Activated naive CD8-positive, alpha-beta T cell treated with anti-CD3 and anti-CD28 coated beads, Interleukin-2, amount 10 ng/mL, durations not matched to agents 7 days and 5 days (primary cell): Measurements from ENCODE around the gene N4BP2L2. TPM values are rescaled to one million over a fixed set of nuclear protein-coding genes. Genes with fewer than 3 reads are reported as not detected.

Experiments used
- ATAC-seq: fragments of 150-1000 bp; cut with Tn5 transposase; one replicate; pipeline ENCODE4 v1.10.0; 2021; ENCODE audit warnings: low read depth, moderate library complexity
- POLR2A ChIA-PET: fragments of 350-600 bp; sonication (Branson Sonifier 250); formaldehyde crosslinking; loops from one replicate; lab custom pipeline; 2021; ENCODE audit warnings: antibody characterized with exemption; lab: Charles Lee
- DNase-seq: peaks from one replicate; pipeline ENCODE4 v3.0.0; 2021
- H3K27ac Mint-ChIP-seq: one replicate; pipeline ENCODE4 v1.8.0; 2022; ENCODE audit warnings: mild to moderate bottlenecking, mixed read lengths
- H3K27me3 Mint-ChIP-seq: one replicate; pipeline ENCODE4 v1.8.0; 2022; ENCODE audit warnings: mild to moderate bottlenecking, moderate library complexity, mixed read lengths
- H3K36me3 Mint-ChIP-seq: one replicate; pipeline ENCODE4 v1.8.0; 2021; ENCODE audit warnings: mild to moderate bottlenecking, mixed read lengths
- H3K4me1 Mint-ChIP-seq: one replicate; pipeline ENCODE4 v1.8.0; 2021; ENCODE audit warnings: mixed read lengths
- H3K4me3 Mint-ChIP-seq: one replicate; pipeline ENCODE4 v1.8.0; 2022; ENCODE audit warnings: mild to moderate bottlenecking, moderate library complexity, mixed read lengths
- H3K9me3 Mint-ChIP-seq: one replicate; pipeline ENCODE4 v1.8.0; 2021; ENCODE audit warnings: mixed read lengths
- total RNA-seq, 2 experiments: library from RNA; stranded (reverse); gene quantifications; one replicate each; pipeline ENCODE4 v1.2.3, GENCODE V29; 2021

Gene N4BP2L2
- total RNA-seq, 2 experiments from 2014 or later, result 160 to 180 TPM

DNA sequence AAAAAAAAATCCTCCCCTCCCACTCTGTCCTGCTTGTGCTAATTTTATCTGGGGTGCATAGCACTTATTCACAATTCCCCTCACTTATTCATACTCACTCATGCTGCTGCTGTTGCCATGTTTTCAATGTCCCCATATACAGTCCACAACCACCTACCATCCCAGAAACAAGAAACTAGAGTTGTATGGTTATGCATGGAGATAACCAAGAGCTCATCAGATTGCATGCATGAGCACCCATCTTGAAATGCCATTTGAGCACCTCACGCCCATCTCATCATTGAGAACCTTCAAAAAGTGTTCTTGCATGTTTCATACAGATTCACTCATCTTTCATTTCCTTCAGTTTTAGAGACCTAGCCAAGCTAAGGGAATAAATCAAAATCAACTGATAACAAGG, 15.1 kb upstream of the N4BP2L2 start:
- peaks cover 2% of the 10 kb centered on the region for H3K36me3 Mint-ChIP-seq
- DNase-seq (no peak), ATAC-seq (no peak)
- POLR2A ChIA-PET, result no interaction called here
- H3K9me3 Mint-ChIP-seq, result peaks cover 4% of the 10 kb centered on the region
- peaks cover 2% of the 10 kb centered on the region for H3K4me1 Mint-ChIP-seq
- no peak overlapping the region for H3K4me3 Mint-ChIP-seq
- no peaks in the 10 kb centered on the region for H3K27me3 Mint-ChIP-seq
- no peak overlapping the region for H3K27ac Mint-ChIP-seq

DNA sequence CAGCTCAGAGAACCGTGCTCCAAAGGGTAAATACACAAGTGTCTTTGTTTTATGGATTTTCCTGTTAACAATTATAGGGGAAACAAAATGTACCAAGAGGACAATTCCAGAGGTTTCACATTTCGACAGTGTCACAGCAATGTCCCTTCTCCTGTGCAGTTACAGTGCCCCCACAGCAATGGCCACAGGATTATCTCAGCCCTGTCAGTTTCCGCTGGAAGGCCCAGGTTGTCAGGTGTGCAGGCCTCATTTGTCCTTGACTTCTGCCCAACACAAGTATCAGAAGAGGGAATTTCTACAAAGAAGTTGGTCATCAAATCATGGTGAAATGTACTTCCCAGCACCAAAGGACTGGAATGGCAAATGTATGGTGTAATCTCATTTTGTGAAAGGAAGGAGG, 11.2 kb upstream of the N4BP2L2 start:
- Mint-ChIP-seq H3K27me3 (peaks cover 2% of the 10 kb centered on the region), H3K4me1 (peaks cover 4% of the 10 kb centered on the region), H3K27ac (no peak overlapping the region), H3K9me3 (peaks cover 2% of the 10 kb centered on the region), H3K36me3 (peaks cover 2% of the 10 kb centered on the region), H3K4me3 (no peak overlapping the region)
- ATAC-seq (no peak), DNase-seq (no peak)
- POLR2A ChIA-PET, result no interaction called here

- no peak for DNase-seq
- POLR2A ChIA-PET, result no interaction called here
- Mint-ChIP-seq H3K36me3 (peaks cover 2% of the 10 kb centered on the region), H3K4me1 (peaks cover 4% of the 10 kb centered on the region), H3K27me3 (peaks cover 2% of the 10 kb centered on the region), H3K4me3 (no peak overlapping the region), H3K27ac (no peak overlapping the region), H3K9me3 (peaks cover 2% of the 10 kb centered on the region)
- ATAC-seq, result no peak
Measured at GRCh38 chr13:32548837-32549236, 10.2 kb upstream of the N4BP2L2 start.

- H3K4me1 Mint-ChIP-seq, result peaks cover 4% of the 10 kb centered on the region
- ATAC-seq, result no peak
- H3K36me3 Mint-ChIP-seq, result no peaks in the 10 kb centered on the region
- no peak overlapping the region for H3K27ac Mint-ChIP-seq
- H3K4me3 Mint-ChIP-seq, result no peak overlapping the region
- H3K9me3 Mint-ChIP-seq, result no peaks in the 10 kb centered on the region
- POLR2A ChIA-PET, result no interaction called here
- no peak for DNase-seq
- H3K27me3 Mint-ChIP-seq, result peaks cover 2% of the 10 kb centered on the region
Measured at GRCh38 chr13:32545083-32545482, 6.5 kb upstream of the N4BP2L2 start.

GRCh38 chr13:32542221-32542620, 3.6 kb upstream of the N4BP2L2 start:
- Mint-ChIP-seq H3K27ac (no peak overlapping the region), H3K9me3 (no peaks in the 10 kb centered on the region), H3K4me3 (no peak overlapping the region), H3K27me3 (peaks cover 2% of the 10 kb centered on the region), H3K36me3 (peaks cover 2% of the 10 kb centered on the region), H3K4me1 (peaks cover 10% of the 10 kb centered on the region)
- no peak for DNase-seq
- no peak for ATAC-seq
- POLR2A ChIA-PET, result no interaction called here

- POLR2A ChIA-PET, result interaction anchor here (0.6 to 3.4 kb wide), 11 partner anchors 8 to 1337 kb away, joined by 3 to 29 read pairs (median 4); partner anchors contain the start of genes BRCA2, N4BP2L1 and ZAR1L
- DNase-seq, result peak; percentile 66
- peak overlapping the region; percentile 91 for H3K4me3 Mint-ChIP-seq
- H3K9me3 Mint-ChIP-seq, result peaks cover 1% of the 10 kb centered on the region
- peaks cover 39% of the 10 kb centered on the region for H3K4me1 Mint-ChIP-seq
- H3K27me3 Mint-ChIP-seq, result no peaks in the 10 kb centered on the region
- peaks cover 32% of the 10 kb centered on the region for H3K36me3 Mint-ChIP-seq
- peak; percentile 88 for ATAC-seq
- peak overlapping the region; percentile 97 for H3K27ac Mint-ChIP-seq
Measured at GRCh38 chr13:32538143-32538620, 413 bp downstream of the N4BP2L2 start.

DNA sequence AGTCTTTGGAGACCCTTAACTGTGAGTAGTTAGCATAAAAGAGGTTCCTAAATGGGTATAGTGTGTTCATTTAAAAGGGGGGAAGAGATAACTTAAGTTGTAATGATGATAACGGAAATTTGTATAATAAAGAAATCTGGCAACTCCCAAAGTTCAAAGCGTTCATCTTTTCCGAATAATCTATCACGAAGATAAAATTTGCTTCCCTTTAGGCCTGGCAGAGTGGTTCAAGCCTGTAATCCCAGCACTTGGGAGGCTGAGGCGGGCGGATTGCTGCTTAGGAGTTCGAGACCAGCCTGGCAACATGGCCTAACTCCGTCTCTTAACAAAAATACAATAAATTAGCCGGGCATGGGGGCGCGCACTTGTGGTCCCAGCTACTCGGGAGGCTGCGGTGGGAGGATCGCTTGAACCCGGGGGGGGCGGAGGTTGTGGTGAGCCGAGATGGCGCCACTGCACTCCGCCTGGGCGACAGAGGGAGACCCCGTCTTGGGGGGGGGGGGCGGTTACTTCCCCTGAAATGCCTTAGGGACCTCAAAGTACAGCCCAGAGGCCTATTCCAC, 934 bp downstream of the N4BP2L2 start:
- Mint-ChIP-seq H3K4me3 (peak overlapping the region; percentile 91), H3K4me1 (peaks cover 39% of the 10 kb centered on the region), H3K27me3 (no peaks in the 10 kb centered on the region), H3K9me3 (peaks cover 1% of the 10 kb centered on the region), H3K36me3 (peaks cover 37% of the 10 kb centered on the region), H3K27ac (peak overlapping the region; percentile 97)
- DNase-seq (peak; percentile 64), ATAC-seq (peak; percentile 2)
- POLR2A ChIA-PET, result interaction anchor here (0.6 to 3.4 kb wide), 9 partner anchors 9 to 383 kb away, joined by 3 to 29 read pairs (median 3); partner anchors contain the start of genes BRCA2, N4BP2L1 and ZAR1L

DNA sequence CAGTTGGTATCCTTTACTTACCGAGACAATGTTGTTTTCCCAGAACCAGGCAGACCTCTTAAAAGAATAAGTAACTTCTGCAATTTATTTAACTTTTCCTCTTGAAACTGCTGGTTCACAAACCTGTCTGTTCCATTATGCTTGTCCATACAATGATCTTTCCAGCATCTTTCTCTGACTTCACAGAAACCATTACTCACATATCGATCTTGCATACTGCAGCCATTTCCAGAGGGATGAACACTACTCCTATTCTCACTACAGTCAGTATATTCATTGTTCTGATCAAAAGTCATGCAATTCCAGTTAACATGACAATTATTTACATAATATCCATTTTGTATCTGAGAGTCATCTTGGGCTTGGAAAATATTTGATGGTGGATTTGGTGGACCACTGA, 2.8 kb downstream of the N4BP2L2 start:
- no peak for ATAC-seq

DNA sequence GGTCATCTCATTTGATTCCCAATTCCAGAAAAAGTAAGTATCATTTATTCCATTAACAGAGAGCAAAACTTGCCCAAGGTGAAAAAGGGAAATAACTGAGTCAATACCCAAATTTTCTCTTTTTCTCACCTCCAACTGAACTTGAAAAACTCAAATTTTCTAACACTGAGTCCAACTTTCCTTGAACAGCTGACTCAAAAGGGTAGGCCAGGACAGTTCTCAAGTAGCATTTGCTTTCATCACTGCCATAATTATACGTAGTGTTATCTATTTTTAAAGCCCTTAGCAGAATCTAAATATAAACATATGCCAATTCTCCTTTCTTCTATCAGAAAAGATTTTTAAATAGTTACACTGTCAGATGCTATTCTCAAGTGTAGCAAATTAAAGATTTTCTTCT, 3.5 kb downstream of the N4BP2L2 start:
- Mint-ChIP-seq H3K4me1 (peaks cover 54% of the 10 kb centered on the region), H3K4me3 (peak overlapping the region; percentile 50), H3K27ac (no peak overlapping the region), H3K9me3 (peaks cover 1% of the 10 kb centered on the region), H3K36me3 (peaks cover 37% of the 10 kb centered on the region), H3K27me3 (no peaks in the 10 kb centered on the region)
- DNase-seq (no peak), ATAC-seq (no peak)
- POLR2A ChIA-PET, result no interaction called here

More for the DNA sequence above, 2.8 kb downstream of the N4BP2L2 start:
- POLR2A ChIA-PET, result no interaction called here
- no peak for DNase-seq
- Mint-ChIP-seq H3K27ac (no peak overlapping the region), H3K4me3 (peak overlapping the region; percentile 15), H3K9me3 (peaks cover 1% of the 10 kb centered on the region), H3K27me3 (no peaks in the 10 kb centered on the region), H3K4me1 (peaks cover 54% of the 10 kb centered on the region), H3K36me3 (peaks cover 37% of the 10 kb centered on the region)

GRCh38 chr13:32530841-32531253, 7.7 kb downstream of the N4BP2L2 start:
- Mint-ChIP-seq H3K4me1 (peaks cover 45% of the 10 kb centered on the region), H3K9me3 (peaks cover 1% of the 10 kb centered on the region), H3K27ac (peak overlapping the region; percentile 93), H3K27me3 (no peaks in the 10 kb centered on the region), H3K36me3 (peaks cover 46% of the 10 kb centered on the region), H3K4me3 (peak overlapping the region; percentile 85)
- ATAC-seq, result peak; percentile 78
- POLR2A ChIA-PET, result interaction anchor here (0.6 to 1.7 kb wide), 3 partner anchors 8 to 216 kb away, joined by 4 to 7 read pairs (median 6); partner anchors contain the start of genes BRCA2, N4BP2L1, N4BP2L2 and ZAR1L
- DNase-seq, result no peak

DNA sequence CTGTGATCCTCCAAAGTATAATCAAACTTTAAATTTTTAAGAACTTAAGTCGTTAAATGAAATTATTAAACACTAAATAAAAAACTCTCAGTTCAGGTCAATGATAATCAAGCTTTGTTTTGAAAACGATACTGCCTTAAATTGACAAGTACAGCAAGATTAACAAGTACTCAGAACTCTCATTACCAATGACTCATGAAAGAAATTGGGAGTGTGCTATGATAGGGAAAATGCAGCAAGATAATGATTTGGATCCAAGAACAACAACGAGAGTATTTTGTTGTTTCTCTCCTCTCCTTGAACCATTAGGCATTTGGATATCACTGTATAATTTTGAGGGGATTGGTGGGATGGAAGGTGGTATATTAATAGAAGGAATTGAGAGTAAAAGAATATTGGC, 10.2 kb downstream of the N4BP2L2 start:
- peaks cover 41% of the 10 kb centered on the region for H3K36me3 Mint-ChIP-seq

DNA sequence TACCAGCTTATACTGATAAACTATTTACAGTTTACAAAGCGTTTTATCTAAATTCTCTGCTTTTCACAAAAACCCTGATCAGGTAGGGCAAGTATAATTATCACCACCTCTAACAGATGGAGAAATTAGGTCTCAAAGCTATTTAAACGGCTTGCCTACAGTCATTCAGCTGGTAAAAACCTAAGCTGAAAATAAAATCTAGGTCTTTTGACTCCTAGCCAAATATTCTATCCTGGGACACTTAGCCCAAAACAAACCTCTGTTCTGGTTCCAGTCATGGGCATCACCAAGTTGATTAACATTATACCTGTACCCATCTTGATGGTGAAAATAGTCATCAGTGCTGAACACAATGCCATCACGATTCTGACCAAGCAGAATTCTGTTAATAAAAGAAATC, 11.4 kb downstream of the N4BP2L2 start:
- Mint-ChIP-seq H3K4me3 (no peak overlapping the region), H3K27ac (no peak overlapping the region), H3K4me1 (peaks cover 24% of the 10 kb centered on the region), H3K27me3 (no peaks in the 10 kb centered on the region), H3K36me3 (peaks cover 40% of the 10 kb centered on the region), H3K9me3 (peaks cover 2% of the 10 kb centered on the region)
- DNase-seq (no peak), ATAC-seq (no peak)
- POLR2A ChIA-PET, result interaction anchor here (0.9 kb wide), 2 partner anchors 12 to 212 kb away, joined by 3 read pairs; partner anchors contain the start of genes BRCA2, N4BP2L2 and ZAR1L

More for the DNA sequence above, 10.2 kb downstream of the N4BP2L2 start:
- DNase-seq (no peak), ATAC-seq (no peak)
- POLR2A ChIA-PET, result interaction anchor here (1.2 kb wide), 1 partner anchor 10 kb away, joined by 5 read pairs; the partner anchor contains the start of gene N4BP2L2
- peaks cover 26% of the 10 kb centered on the region for H3K4me1 Mint-ChIP-seq
- no peak overlapping the region for H3K4me3 Mint-ChIP-seq
- H3K9me3 Mint-ChIP-seq, result peaks cover 2% of the 10 kb centered on the region
- no peaks in the 10 kb centered on the region for H3K27me3 Mint-ChIP-seq
- no peak overlapping the region for H3K27ac Mint-ChIP-seq

DNA sequence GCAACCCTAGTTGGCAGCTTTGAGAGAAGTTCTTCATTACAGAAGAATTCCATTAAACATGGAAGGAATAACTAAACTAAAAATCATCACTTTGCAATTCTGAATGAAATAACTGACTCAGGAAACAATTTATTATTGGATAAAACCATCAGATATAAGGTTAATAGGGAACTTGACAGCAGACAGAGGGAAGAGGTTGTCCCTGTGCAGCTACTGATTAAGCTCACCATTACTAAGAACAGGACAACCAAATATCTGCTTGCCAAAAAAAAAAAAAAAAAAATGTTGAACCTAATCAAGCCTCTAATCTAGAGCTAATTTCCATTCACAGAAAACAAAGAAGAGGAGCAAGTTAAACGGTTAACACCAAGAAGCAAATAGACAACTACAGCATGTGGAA, 12.8 kb downstream of the N4BP2L2 start:
- Mint-ChIP-seq H3K4me1 (peaks cover 10% of the 10 kb centered on the region), H3K27me3 (no peaks in the 10 kb centered on the region), H3K9me3 (peaks cover 2% of the 10 kb centered on the region), H3K27ac (no peak overlapping the region), H3K4me3 (no peak overlapping the region), H3K36me3 (peaks cover 44% of the 10 kb centered on the region)
- POLR2A ChIA-PET, result interaction anchor here (0.7 to 0.8 kb wide), 2 partner anchors 13 to 244 kb away, joined by 3 read pairs; partner anchors contain the start of gene N4BP2L2
- DNase-seq (no peak), ATAC-seq (no peak)

- H3K36me3 Mint-ChIP-seq, result peaks cover 27% of the 10 kb centered on the region
- DNase-seq (no peak), ATAC-seq (no peak)
- H3K27ac Mint-ChIP-seq, result no peak overlapping the region
- H3K4me1 Mint-ChIP-seq, result peaks cover 2% of the 10 kb centered on the region
- H3K9me3 Mint-ChIP-seq, result no peaks in the 10 kb centered on the region
- H3K4me3 Mint-ChIP-seq, result no peak overlapping the region
- H3K27me3 Mint-ChIP-seq, result no peaks in the 10 kb centered on the region
- POLR2A ChIA-PET, result interaction anchor here (0.6 kb wide), 1 partner anchor 22 kb away, joined by 3 read pairs; no protein-coding TSS in a partner anchor
Measured at GRCh38 chr13:32515246-32515645, 23.3 kb downstream of the N4BP2L2 start.
